Right lobe of liver (tissue), 6 donors: ENCODE data around the gene ETNPPL. TPM values are rescaled to one million over a fixed set of nuclear protein-coding genes. Genes with fewer than 3 reads are reported as not detected.

Experiments
- ATAC-seq, 4 donors: fragments of 200-7000 bp; cut with Tn5 transposase; one replicate each; pipeline ENCODE4 v1.9.1; 2020; ENCODE audit warnings: mild to moderate bottlenecking in 4 of 4, moderate library complexity in 4 of 4
- DNase-seq, 3 donors: peaks; one replicate each; pipeline ENCODE4 v3.0.0-alpha.2; 2020
- H3K27ac ChIP-seq, 3 donors: fragments of 200-600 bp; one replicate each; pipeline ENCODE4 v1.8.0; 2022
- H3K27me3 ChIP-seq, 2 donors: fragments of 200-600 bp; one replicate each; pipeline ENCODE4 v1.8.0; 2022
- H3K36me3 ChIP-seq, 4 donors: fragments of 200-600 bp; sonication (generic) in 1 of 4; one replicate each; pipeline versions ENCODE4 v1.5.1 to v1.8.0; 2017 to 2022; ENCODE audit warnings: control low read depth in 1 of 4
- H3K4me1 ChIP-seq, 4 donors: fragments of 200-600 bp; sonication (generic) in 1 of 4; one replicate each; pipeline versions ENCODE4 v1.5.1 to v1.8.0; 2017 to 2022; ENCODE audit warnings: control low read depth in 1 of 4
- H3K4me3 ChIP-seq, 3 donors: fragments of 200-600 bp; one replicate each; pipeline ENCODE4 v1.8.0; 2022
- H3K9me3 ChIP-seq, 4 donors: fragments of 200-600 bp; sonication (generic) in 1 of 4; one replicate each; pipeline versions ENCODE4 v1.5.1 to v1.8.0; 2017 to 2022; ENCODE audit warnings: control low read depth in 1 of 4
- CTCF ChIP-seq, 4 donors: fragments of 200-600 bp in 3 of 4; fragments of 450-650 bp in 1 of 4; IDR thresholded peaks; one replicate each; pipeline versions ENCODE4 v1.5.1 to v1.8.0; 2016 to 2022; ENCODE audit warnings: antibody characterized with exemption in 4 of 4, mild to moderate bottlenecking in 2 of 4
- POLR2A ChIP-seq: fragments of 450-650 bp; IDR thresholded peaks from one replicate; pipeline ENCODE4 v1.6.1; 2017; ENCODE audit warnings: antibody characterized with exemption, mild to moderate bottlenecking
- WGBS: methylation state at CpG from one replicate; pipeline ENCODE4 v1.1.6; 2018; ENCODE audit warnings: low coverage, low lambda C conversion rate; ENCODE audit not compliant: insufficient coverage; ENCODE audit errors: missing lambda C conversion rate; 5-methylcytosine and 5-hydroxymethylcytosine counted together
- intact Hi-C, 2 donors: fragments of 100-400 bp; cut with DNase I; formaldehyde crosslinking; loops; one replicate each; pipeline versions ENCODE4 v1.11.2 to v1.14.1; 2022
- total RNA-seq, 6 experiments: library from RNA; depleted of rRNA in 2 of 6; stranded (reverse); fragments of >200 nt in 2 of 6; fragmentation: NEBNext Ultra II Directional in 3 of 6; extraction: Animal tissue kit (Norgen Biotek cat#: 25700) in 3 of 6; gene quantifications; one replicate each; pipeline versions ENCODE4 v1.1.0 to v1.2.4, GENCODE V29; 2016 to 2023
- donor health status: DM: no; HTN: yes; CAD: no.
- donor health status: DM: no; HTN: no; CAD: no.
- donor health status: DM: no; HTN: no; CAD: no.
- donor health status: DM: no; HTN: yes; CAD: no.
- donor health status: DM: no; HTN: yes; CAD: no.

Gene ETNPPL
- total RNA-seq, 6 experiments from 2014 or later, result 15.7 to 125 (median 22.5) TPM

GRCh38 chr4:108706289-108706688 lies 56.6 kb downstream of the ETNPPL start:
- WGBS, result 46% methylated on average over 3 of the region's 4 CpGs

GRCh38 chr4:108703966-108704365 lies 58.9 kb downstream of the ETNPPL start:
- H3K27ac ChIP-seq, result peak overlapping the region in 1 of 3 donors; percentile 15
- DNase-seq (peak in 1 of 3 donors; percentile 72), ATAC-seq (peak; percentile 93 to 97 (median 94))
- H3K27me3 ChIP-seq, result no peaks in the 10 kb centered on the region
- intact Hi-C loops, result no loop called here
- H3K9me3 ChIP-seq, result no peaks in the 10 kb centered on the region
- H3K4me1 ChIP-seq, result peaks cover 0 to 22% (median 3%) of the 10 kb centered on the region in 4 donors
- H3K4me3 ChIP-seq, result no peak overlapping the region
- 23% methylated on average over 2 of the region's 2 CpGs for WGBS
- no peak for TF ChIP-seq POLR2A
- TF ChIP-seq CTCF (IDR thresholded peaks at IDR 0.05), result no peak
- H3K36me3 ChIP-seq, result no peaks in the 10 kb centered on the region

More at GRCh38 chr4:108706289-108706688, 56.6 kb downstream of the ETNPPL start:
- peak overlapping the region in 1 of 3 donors; percentile 16 for H3K27ac ChIP-seq
- no peaks in the 10 kb centered on the region for H3K9me3 ChIP-seq
- no peaks in the 10 kb centered on the region for H3K27me3 ChIP-seq
- no peak overlapping the region for H3K4me3 ChIP-seq
- intact Hi-C loops, result no loop called here
- no peaks in the 10 kb centered on the region for H3K36me3 ChIP-seq
- TF ChIP-seq CTCF (IDR thresholded peaks at IDR 0.05), result no peak
- peaks cover 0 to 22% (median 3%) of the 10 kb centered on the region in 4 donors for H3K4me1 ChIP-seq
- ATAC-seq (no peak), DNase-seq (no peak)

GRCh38 chr4:108703370-108703769 lies 59.5 kb downstream of the ETNPPL start:
- no peak overlapping the region for H3K4me3 ChIP-seq
- no peaks in the 10 kb centered on the region for H3K36me3 ChIP-seq
- no peaks in the 10 kb centered on the region for H3K27me3 ChIP-seq
- H3K4me1 ChIP-seq, result peaks cover 0 to 22% (median 3%) of the 10 kb centered on the region in 4 donors
- TF ChIP-seq CTCF (IDR thresholded peaks at IDR 0.05) (no peak), POLR2A (no peak)
- ATAC-seq, result peak in 1 of 4 donors; percentile 46
- peak overlapping the region in 1 of 3 donors; percentile 6 for H3K27ac ChIP-seq
- H3K9me3 ChIP-seq, result no peaks in the 10 kb centered on the region
- intact Hi-C loops, result no loop called here
- no peak for DNase-seq

- H3K27ac ChIP-seq, result no peak overlapping the region
- no peaks in the 10 kb centered on the region for H3K27me3 ChIP-seq
- no peak for TF ChIP-seq POLR2A
- TF ChIP-seq CTCF (IDR thresholded peaks at IDR 0.05), result no peak
- ATAC-seq, result peak in 1 of 4 donors; percentile 18
- intact Hi-C loops, result no loop called here
- no peak overlapping the region for H3K4me3 ChIP-seq
- DNase-seq, result no peak
- H3K9me3 ChIP-seq, result no peaks in the 10 kb centered on the region
- WGBS, result 46% methylated on average over 3 of the region's 3 CpGs
- H3K36me3 ChIP-seq, result no peaks in the 10 kb centered on the region
- H3K4me1 ChIP-seq, result peaks cover 0 to 22% (median 3%) of the 10 kb centered on the region in 4 donors
Measured at GRCh38 chr4:108702960-108703359, 59.9 kb downstream of the ETNPPL start.
